HG03342 (cell line): ENCODE data around the gene ISOC2.
"Not testable (repeated sequence)": the region's sequence is repeated elsewhere in the genome, so short reads cannot be mapped to it uniquely, and the experiment has no call there.

Source experiments
- ATAC-seq: cut with Tn5 transposase; IDR thresholded peaks from one replicate; pipeline ENCODE4 v1.9.1; 2021; ENCODE audit warnings: mild to moderate bottlenecking, moderate library complexity; ENCODE audit not compliant: unreplicated experiment

The ISOC2 gene

GRCh38 chr19:55460670-55461258 is 678 bp downstream of the ISOC2 start:
- no peak for ATAC-seq

DNA sequence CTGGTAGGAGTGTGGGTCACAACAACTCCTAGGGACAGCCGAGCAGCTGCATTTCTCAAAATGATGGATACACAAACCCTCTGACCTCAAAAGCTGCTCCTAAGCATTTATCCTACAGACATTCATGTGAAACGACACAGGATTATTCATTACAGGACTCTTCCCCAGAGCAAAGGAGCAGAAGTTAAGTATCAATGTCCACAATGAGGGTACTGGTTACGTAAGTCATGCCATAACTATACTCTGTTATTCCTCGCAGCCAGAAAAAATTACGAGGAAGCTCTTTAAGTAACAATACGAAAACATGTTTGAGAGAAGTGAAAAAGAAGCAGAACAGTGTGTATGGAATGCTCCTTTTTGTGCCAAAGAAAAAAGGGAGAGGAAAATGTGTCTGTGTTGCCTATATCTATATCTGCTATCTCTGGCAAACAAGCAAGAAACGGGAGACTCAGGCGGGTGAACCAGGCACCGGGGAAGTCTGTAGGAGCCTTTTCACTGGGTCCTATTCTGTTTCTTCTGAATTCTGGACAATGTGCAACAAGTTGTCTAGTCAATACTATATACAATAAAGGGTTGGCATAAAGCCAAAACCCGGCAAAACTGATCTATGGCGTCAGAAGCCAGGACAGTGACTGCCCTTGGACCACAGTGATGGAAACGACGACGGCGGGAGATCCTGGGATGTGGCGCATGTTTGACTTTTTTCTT is 1.3 kb downstream of the ISOC2 start:
- no peak for ATAC-seq

- ATAC-seq = no peak
Measured at GRCh38 chr19:55459551-55459949, 1.9 kb downstream of the ISOC2 start.

- no peak for ATAC-seq
Measured at GRCh38 chr19:55457683-55458457, 3.6 kb downstream of the ISOC2 start.

DNA sequence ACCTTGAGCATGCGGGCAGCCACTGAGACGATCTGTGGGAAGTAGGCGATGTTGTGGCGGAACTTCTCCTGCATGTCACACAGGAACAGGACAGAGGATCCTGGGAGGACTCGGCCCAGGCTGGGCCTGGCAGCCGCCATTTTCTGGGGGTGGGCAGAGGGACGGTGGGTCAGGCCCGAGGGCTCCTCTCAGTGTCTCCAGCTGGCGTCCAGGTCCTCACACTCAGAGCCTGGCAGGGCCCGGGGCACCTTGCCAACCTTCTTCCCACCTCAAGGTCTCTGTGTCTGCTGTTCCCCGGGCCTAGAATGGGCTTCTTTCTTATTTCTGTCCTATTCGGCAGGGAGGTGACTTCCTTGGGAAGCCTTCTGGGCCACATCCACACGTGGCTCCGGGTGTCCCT is 5.1 kb downstream of the ISOC2 start:
- ATAC-seq = no peak

- no peak for ATAC-seq
Measured at GRCh38 chr19:55455576-55456235, 5.7 kb downstream of the ISOC2 start.

DNA sequence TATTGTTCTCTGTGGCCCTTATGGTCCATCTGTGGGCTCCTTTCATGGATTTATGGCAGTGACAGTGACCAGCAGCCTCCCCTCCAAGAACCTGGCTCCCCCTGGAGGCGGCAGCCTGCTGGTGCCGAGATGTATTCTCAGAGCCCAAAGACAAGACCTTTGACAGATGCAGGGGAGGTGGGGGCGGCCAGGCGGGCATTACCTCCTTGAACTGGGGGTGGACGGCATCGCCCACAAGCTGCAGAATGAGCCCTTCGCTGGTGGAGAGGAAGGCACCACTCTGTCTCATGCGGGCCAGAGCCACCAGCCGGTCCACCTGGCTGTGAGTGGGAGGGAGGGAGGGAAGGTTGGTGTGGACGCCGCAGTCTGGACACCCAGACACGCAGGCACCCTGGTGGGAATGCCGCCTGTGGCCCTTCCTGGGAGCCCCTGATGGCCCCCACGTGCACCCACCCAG is 6.6 kb downstream of the ISOC2 start:
- no peak for ATAC-seq

GRCh38 chr19:55453511-55454260 is 7.8 kb downstream of the ISOC2 start:
- ATAC-seq = no peak

GRCh38 chr19:55452749-55453346 is 8.6 kb downstream of the ISOC2 start:
- no peak for ATAC-seq

DNA sequence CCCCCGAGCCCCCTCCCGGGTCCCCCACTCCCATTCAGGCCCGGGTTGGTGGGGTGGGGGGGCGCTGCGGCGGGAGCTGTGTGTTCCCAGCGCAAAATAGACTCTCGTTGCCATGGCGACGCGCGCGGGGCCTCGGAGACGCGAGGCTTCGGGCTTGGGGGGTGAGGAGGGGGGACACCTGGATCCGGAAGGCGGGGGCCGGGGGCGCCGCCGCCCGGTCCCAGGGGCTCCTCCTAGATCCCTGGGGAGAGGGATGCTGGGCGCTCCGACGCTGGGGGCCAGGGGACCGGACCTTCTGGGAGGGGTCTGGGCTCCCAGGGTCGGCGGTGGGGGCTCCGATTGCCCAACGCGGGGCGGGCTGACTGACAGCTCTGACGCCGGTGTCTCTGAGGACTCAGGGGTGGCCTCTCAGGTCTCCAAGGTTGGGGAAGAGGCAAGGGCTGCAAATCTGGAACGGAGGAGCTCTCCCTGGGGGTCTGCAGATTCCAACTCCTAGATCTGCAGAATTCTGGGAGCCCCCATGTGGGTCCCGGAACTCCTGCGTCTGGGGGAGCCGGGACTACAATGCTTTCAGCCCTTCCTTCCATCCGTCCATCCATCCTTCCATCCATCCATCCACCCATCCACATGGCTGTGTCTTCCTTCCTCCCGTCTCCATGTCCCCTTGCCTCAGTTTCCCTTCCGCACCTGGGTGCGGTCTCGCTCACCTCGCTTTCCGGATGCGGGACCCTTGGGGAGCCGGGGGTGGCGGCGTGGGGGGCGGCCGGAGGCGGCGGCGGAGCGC is 9.3 kb downstream of the ISOC2 start:
- no peak for ATAC-seq

DNA sequence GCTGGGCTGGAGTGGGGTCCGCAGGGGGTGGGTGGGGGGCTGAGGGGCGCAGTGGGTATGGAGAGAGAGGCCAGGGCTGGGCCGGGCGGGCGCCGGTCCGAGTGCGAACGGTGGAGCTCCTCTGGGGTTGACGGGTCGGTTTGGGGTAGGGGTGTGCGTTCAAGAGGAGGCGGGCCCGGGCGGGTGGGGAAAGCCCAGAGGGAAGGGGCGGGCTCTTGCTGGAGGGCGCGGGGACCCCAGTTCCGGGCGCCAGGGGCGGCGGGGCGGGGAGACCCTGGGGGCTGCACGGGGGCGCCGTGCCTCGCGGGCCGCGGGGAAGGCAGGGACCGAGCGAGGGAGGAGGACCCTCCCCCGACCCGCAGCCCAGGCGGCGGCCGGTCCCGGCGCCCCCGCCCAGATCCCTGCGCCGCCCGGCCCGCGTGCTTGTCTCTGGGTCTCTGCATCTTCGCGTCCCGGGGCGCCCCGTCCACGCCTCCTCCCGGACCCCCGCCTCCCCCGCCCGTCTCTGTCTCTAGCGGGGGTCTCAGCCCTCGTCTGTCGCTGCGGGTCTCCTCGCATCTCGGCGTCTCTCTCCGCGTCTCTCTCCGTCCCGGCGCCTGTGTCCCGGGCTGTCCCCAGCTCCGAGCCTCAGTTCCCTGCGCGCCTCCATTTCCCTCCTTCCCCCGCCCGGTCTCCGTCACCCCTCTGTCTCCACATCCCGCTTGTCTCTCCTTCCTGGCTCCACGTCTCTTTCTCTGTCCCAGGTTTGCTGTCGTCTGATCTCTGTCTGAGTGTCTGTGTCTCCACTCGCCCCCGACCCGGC is 10.1 kb downstream of the ISOC2 start:
- ATAC-seq = no peak

DNA sequence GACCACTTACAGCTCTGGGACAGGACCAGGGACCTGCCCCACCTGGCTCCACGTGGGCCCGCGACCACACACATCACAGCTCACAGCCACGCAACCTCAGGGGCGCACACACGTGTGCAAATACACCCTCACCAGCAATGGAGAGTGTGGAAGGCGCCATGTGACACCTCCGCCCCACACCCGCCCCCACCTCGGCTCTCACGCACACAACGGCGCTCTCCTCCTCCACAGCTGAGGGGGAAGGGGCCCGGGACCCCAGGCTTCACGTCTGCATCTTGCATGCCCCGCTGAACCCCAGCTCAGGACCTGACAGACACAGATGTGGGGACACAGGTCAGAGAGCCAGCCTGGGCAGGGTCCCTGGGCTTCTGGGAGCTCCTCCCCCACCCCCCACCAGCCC is 12.0 kb downstream of the ISOC2 start:
- no peak for ATAC-seq

DNA sequence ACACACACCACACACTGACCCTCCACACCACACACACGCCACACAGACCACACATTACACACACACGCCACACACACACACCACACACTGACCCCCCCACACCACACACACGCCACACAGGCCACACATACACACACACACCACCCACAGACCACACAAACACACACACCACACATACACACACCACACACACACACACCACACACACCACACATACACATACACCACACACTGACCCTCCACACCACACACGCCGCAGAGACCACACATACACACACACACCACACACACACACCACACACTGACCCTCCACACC is 13.3 kb downstream of the ISOC2 start:
- ATAC-seq = not testable (repeated sequence)

- ATAC-seq = no peak
Measured at GRCh38 chr19:55447421-55448174, 13.8 kb downstream of the ISOC2 start.

DNA sequence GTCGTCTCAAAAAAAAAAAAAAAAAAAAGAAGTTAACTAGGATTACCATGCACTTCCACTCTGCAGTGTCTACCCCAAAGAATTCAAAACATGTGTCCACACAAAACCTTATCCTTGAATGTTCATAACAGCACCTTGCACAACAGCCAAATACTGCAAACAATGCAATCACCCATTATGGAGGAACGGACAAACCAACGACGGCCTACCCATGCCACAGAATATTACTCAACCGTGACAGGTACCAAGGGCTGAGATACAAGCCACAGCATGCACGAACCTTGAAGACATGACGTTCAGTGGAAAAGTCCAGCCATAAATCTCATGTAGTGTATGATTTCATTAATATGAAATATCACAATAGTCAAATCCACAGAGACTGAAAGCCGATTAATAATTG is 15.4 kb downstream of the ISOC2 start:
- no peak for ATAC-seq

- no peak for ATAC-seq
Measured at GRCh38 chr19:55444646-55445045, 16.8 kb downstream of the ISOC2 start.

GRCh38 chr19:55443824-55444480 is 17.5 kb downstream of the ISOC2 start:
- no peak for ATAC-seq
